Psoas muscle (tissue), 8 donors: ENCODE data around the gene ZMYND10. TPM values are rescaled to one million over a fixed set of nuclear protein-coding genes. Genes with fewer than 3 reads are reported as not detected.
A peak's percentile ranks its signal among the peaks of the same experiment; 100 is the strongest.

ENCODE experiments used
- ATAC-seq, 4 donors: fragments of 200-7000 bp; cut with Tn5 transposase; one replicate each; pipeline ENCODE4 v1.9.1; 2020; ENCODE audit warnings: moderate library complexity in 3 of 4, mild to moderate bottlenecking in 2 of 4
- DNase-seq, 2 donors: peaks; one replicate each; pipeline ENCODE4 v3.0.0-alpha.2; 2020
- H3K27ac ChIP-seq: fragments of 200-600 bp; one replicate; pipeline ENCODE4 v1.8.0; 2022
- H3K27me3 ChIP-seq, 3 donors: fragments of 200-600 bp in 1 of 3; one replicate each; pipeline versions ENCODE4 v1.6.1 to v1.8.0; 2013 to 2022; ENCODE audit warnings: low read length in 2 of 3, mild to moderate bottlenecking in 2 of 3, moderate library complexity in 1 of 3; ENCODE audit not compliant: insufficient read depth in 3 of 3
- H3K36me3 ChIP-seq, 2 donors: fragments of 200-600 bp in 1 of 2; one replicate each; pipeline versions ENCODE4 v1.6.1 to v1.8.0; 2013 to 2022; ENCODE audit warnings: low read depth in 1 of 2, mild to moderate bottlenecking in 1 of 2, moderate library complexity in 1 of 2; ENCODE audit not compliant: insufficient read depth in 1 of 2
- H3K4me1 ChIP-seq: fragments of 200-600 bp; one replicate; pipeline ENCODE4 v1.8.0; 2022
- H3K4me3 ChIP-seq: fragments of 200-600 bp; one replicate; pipeline ENCODE4 v1.8.0; 2022; ENCODE audit warnings: mild to moderate bottlenecking
- H3K9me3 ChIP-seq: fragments of 200-600 bp; one replicate; pipeline ENCODE4 v1.8.0; 2022
- WGBS, 3 donors: extraction: QIAGEN DNeasy Blood & Tissue Kit; methylation state at CpG; one replicate each; pipeline versions ENCODE4 v1.1.6 to v1.1.7; 2013; 5-methylcytosine and 5-hydroxymethylcytosine counted together
- intact Hi-C, 2 donors: fragments of 100-400 bp; cut with DNase I; formaldehyde crosslinking; loops; one replicate each; pipeline versions ENCODE4 v1.11.0 to v1.14.2; 2022
- polyA plus RNA-seq, 3 donors: library from polyadenylated mRNA; stranded (reverse); fragments of 200-250 nt; gene quantifications; one replicate each; pipeline ENCODE4 v1.2.3, GENCODE V29; 2013
- total RNA-seq, 4 donors: library from RNA; stranded (reverse); fragmentation: NEBNext Ultra II Directional in 2 of 4; extraction: Animal tissue kit (Norgen Biotek cat#: 25700) in 2 of 4; gene quantifications; one replicate each; pipeline versions ENCODE4 v1.2.1 to v1.2.4, GENCODE V29; 2021 to 2023
- TF ChIP-seq, protein P1 (sequence below): fragments of 200-600 bp; IDR thresholded peaks from one replicate; pipeline ENCODE4 v1.8.0; 2022; ENCODE audit warnings: antibody characterized with exemption
- donor health status: healthy with polysubstance abuse.
- donor health status: DM: no; HTN: no; CAD: no; lungs with moderate emphysema.
- donor health status: Bipolar disorder and iron deficiency.
- donor health status: healthy.
- donor health status: DM: yes; HTN: yes; CAD: no.
- donor health status: DM: no; HTN: no; CAD: no.
- donor health status: DM: no; HTN: no; CAD: no.
- donor health status: DM: yes; HTN: yes; CAD: no.

ZMYND10 gene
- total and polyA plus RNA-seq, 7 donors = 0.23 to 0.99 (median 0.51) TPM

DNA sequence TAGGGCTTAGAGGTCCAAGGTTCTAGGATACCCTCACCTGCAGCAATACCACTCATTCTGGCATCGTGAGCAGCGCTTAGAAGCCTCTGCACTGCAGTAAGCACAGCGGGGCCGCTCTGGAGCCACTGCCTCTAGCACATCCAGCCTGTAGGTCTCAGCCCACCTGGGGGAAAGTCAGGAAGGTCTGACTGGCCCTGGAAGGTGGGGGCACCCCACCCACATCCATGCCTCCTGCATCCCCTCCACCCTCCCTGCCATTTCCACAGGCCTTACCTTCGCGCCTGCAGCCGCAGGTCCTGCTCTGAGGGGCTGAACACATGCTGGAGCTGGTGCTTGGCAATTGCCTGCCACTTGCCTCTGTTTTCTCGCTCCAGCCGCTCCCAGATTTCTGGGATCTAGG lies 4.0 kb downstream of the ZMYND10 start:
- H3K9me3 ChIP-seq = no peaks in the 10 kb centered on the region
- TF ChIP-seq, protein P1, sequence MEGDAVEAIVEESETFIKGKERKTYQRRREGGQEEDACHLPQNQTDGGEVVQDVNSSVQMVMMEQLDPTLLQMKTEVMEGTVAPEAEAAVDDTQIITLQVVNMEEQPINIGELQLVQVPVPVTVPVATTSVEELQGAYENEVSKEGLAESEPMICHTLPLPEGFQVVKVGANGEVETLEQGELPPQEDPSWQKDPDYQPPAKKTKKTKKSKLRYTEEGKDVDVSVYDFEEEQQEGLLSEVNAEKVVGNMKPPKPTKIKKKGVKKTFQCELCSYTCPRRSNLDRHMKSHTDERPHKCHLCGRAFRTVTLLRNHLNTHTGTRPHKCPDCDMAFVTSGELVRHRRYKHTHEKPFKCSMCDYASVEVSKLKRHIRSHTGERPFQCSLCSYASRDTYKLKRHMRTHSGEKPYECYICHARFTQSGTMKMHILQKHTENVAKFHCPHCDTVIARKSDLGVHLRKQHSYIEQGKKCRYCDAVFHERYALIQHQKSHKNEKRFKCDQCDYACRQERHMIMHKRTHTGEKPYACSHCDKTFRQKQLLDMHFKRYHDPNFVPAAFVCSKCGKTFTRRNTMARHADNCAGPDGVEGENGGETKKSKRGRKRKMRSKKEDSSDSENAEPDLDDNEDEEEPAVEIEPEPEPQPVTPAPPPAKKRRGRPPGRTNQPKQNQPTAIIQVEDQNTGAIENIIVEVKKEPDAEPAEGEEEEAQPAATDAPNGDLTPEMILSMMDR = no peak
- H3K4me1 ChIP-seq = peaks cover 26% of the 10 kb centered on the region
- no peaks in the 10 kb centered on the region for H3K36me3 ChIP-seq
- intact Hi-C loops = no loop called here
- DNase-seq (no peak), ATAC-seq (no peak)
- 87 to 94% (median 93%) methylated on average over 8 to 9 of the region's 9 CpGs for WGBS, 3 donors
- peak overlapping the region; percentile 93 for H3K4me3 ChIP-seq
- H3K27me3 ChIP-seq = no peaks in the 10 kb centered on the region
- H3K27ac ChIP-seq = no peak overlapping the region

DNA sequence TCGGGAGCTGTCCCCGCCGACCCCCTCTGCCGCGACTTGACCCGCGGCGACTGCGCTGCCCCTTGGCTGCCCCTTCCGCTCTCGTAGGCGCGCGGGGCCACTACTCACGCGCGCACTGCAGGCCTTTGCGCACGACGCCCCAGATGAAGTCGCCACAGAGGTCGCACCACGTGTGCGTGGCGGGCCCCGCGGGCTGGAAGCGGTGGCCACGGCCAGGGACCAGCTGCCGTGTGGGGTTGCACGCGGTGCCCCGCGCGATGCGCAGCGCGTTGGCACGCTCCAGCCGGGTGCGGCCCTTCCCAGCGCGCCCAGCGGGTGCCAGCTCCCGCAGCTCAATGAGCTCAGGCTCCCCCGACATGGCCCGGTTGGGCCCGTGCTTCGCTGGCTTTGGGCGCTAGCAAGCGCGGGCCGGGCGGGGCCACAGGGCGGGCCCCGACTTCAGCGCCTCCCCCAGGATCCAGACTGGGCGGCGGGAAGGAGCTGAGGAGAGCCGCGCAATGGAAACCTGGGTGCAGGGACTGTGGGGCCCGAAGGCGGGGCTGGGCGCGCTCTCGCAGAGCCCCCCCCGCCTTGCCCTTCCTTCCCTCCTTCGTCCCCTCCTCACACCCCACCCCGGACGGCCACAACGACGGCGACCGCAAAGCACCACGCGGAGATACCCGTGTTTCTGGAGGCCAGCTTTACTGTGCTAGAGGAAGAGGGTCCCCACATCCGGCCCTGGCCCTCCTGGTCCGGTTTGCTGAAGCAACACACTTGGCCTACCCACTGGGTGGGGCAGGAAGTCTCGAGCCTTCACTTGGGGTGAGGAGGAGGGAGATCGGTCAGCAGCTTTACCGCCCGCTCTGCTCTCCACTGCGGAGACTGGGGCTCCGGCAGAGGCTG lies 4.8 kb downstream of the ZMYND10 start, which contains the start of gene RASSF1:
Gene RASSF1, minus strand, starts transcription at position 389 of the 882 bp plus-strand sequence. Its CDS starts 31 bp downstream, at position 358.
- DNase-seq (peak; percentile 78 to 86), ATAC-seq (peak in 2 of 4 donors; percentile 3)
- 11 to 18% (median 12%) methylated on average over 68 to 85 of the region's 85 CpGs for WGBS, 3 donors
- Histone ChIP-seq H3K4me3 (peak within 1 kb of the TSS; percentile 93), H3K4me1 (peaks cover 29% of the 10 kb centered on the region), H3K27me3 (no peaks in the 10 kb centered on the region), H3K9me3 (no peaks in the 10 kb centered on the region), H3K36me3 (no peaks in the 10 kb centered on the region), H3K27ac (peak within 1 kb of the TSS; percentile 95)
- TF ChIP-seq, protein P1 = no peak
- intact Hi-C loops = no loop called here

DNA sequence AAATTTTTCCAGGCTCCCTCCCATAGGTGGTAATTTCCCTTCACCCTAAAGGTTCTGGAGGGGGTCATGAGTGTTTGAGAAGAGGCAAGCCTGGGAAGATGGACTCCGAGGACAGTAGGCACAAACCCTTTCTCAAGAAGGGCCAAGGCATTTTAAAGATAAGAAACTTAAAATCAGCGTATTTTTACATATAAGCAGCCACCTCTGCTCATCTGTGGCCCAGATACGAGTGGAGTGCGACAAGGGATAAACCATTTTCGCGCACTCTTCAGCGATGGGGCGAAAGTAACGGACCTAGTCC lies 5.4 kb downstream of the ZMYND10 start:
- H3K9me3 ChIP-seq = no peaks in the 10 kb centered on the region
- no peaks in the 10 kb centered on the region for H3K27me3 ChIP-seq
- peak overlapping the region; percentile 93 for H3K4me3 ChIP-seq
- H3K27ac ChIP-seq = peak overlapping the region; percentile 95
- no peaks in the 10 kb centered on the region for H3K36me3 ChIP-seq
- no peak for DNase-seq
- WGBS, 3 donors = 42 to 66% (median 59%) methylated on average over 8 to 9 of the region's 9 CpGs
- peaks cover 33% of the 10 kb centered on the region for H3K4me1 ChIP-seq
- no peak for ATAC-seq
- intact Hi-C loops = no loop called here
- TF ChIP-seq, protein P1 = no peak

DNA sequence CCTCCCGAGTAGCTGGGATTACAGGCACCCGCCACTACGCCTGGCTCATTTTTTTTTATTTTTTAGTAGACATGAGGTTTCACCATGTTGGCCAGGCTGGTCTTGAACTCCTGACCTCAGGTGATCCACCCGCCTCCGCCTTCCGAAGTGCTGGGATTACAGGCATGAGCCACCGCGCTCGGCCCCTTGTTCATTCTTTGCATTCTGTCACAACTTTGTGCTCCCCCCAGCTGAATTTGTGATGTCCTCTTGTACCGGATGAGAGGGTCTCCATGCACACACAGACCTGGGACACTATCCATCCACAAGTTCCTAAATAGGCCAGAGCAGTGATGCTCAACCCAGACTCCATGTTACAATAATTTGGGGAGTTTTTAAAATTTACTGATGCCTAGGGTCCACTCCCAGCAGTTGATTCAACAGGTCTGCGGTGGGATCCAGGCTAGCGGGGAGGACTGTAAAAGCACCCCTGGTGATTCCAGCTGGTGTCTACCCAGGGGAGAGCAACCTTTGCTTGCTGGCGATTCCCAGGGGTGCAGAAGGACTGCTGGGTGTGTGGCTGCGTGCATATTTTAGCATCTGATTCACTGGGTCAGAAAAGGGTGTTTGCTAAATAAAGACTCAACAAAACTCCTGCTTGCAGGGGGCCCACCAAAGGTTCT lies 5.9 kb downstream of the ZMYND10 start:
- H3K27ac ChIP-seq = peak overlapping the region; percentile 95
- TF ChIP-seq, protein P1 = no peak
- DNase-seq = no peak
- H3K36me3 ChIP-seq = no peaks in the 10 kb centered on the region
- no peaks in the 10 kb centered on the region for H3K27me3 ChIP-seq
- ATAC-seq = no peak
- 87 to 92% (median 89%) methylated on average over 14 of the region's 14 CpGs for WGBS, 3 donors
- H3K4me3 ChIP-seq = peak overlapping the region; percentile 93
- H3K4me1 ChIP-seq = peaks cover 37% of the 10 kb centered on the region
- H3K9me3 ChIP-seq = no peaks in the 10 kb centered on the region
- intact Hi-C loops = no loop called here
